Stimulated activated CD8-positive, alpha-beta memory T cell treated with anti-CD3 and anti-CD28 coated beads, Interleukin-15, amount 100 ng/mL, for 4 hours (primary cell): ENCODE results near the gene MRPS35.
"Not testable (repeated sequence)": the region's sequence is repeated elsewhere in the genome, so short reads cannot be mapped to it uniquely, and the experiment has no call there.

Source experiments
- DNase-seq, 2 donors: peaks; one replicate each; pipeline ENCODE4 v3.0.0-alpha.2; 2020; ENCODE audit warnings: low read depth in 2 of 2

Gene MRPS35

DNA sequence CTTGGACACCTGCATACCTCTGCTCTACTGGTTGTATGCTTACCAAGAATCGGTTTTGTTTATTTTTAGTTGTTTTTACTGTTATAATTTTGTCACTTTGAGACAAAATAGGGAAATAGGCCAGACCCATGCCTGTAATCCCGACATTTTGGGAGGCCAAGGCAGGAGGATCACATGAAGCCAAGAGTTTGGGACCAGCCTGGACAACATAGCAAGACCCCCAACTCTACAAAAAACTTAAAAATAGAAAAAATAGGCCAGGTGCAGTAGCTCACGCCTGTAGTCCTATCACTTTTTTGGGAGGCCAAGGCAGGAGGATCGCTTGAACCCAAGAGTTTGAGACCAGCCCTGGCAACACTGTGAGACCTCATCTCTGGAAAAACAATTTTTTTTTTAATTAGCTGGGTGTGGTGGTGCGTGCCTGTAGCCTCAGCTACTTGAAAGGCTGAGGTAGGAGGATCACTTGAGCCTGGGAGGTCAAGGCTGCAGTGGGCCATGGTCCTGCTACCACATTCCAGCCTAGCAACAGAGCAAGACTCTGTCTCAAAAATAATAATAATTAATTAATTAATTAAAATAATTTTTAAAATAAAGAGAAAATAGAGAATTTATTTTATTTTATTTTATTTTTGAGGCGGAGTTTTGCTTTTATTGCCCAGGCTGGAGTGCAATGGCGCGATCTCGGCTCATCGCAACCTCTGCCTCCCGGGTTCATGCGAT is 1.3 kb upstream of the MRPS35 start:
- no peak for DNase-seq

DNA sequence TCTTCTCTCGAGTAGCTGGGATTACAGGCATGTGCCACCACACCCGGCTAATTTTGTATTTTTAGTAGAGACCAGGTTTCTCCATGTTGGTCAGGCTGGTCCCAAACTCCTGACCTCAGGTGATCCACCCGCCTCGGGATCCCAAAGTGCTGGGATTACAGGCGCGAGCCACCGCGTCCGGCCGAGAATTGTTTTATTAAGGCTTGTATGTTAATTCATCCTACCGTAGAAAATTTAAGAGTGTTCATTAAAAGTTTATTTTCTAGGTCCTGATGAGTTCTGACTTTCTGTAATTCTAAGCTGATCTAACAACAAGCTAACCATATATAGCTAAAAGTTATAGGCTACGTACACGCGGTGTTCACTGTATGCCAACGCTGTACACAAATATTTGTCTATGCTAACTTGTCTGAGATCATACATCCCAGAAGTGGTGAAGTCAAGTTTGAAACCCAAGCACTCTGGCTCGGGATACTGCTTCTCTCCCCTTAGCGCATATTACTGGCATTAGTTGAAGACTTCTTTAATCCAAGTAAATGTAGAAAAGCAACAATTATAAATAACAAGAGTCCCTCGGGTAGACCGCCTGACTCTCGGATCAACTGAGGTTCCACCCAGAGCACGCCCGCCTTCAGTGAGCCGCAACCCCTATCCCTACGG is 570 bp upstream of the MRPS35 start:
- no peak for DNase-seq

DNA sequence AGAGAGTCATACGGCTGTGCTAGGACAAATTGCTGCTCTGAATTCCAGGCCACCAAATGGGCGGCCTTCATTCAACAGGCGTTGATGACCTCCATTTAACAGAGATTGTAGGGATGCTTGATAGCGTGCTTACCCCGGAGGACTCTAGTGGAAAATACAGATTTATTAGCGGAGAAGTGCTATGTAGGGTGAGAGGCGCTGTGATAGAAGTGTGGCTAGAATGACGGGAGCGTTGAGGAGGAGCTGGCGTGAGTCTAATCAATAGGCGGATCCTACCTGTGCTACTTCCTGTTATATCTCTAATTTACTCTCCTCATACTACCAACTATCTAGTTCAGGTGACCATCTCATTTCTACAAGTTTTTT is 668 bp downstream of the MRPS35 start:
- no peak for DNase-seq

DNA sequence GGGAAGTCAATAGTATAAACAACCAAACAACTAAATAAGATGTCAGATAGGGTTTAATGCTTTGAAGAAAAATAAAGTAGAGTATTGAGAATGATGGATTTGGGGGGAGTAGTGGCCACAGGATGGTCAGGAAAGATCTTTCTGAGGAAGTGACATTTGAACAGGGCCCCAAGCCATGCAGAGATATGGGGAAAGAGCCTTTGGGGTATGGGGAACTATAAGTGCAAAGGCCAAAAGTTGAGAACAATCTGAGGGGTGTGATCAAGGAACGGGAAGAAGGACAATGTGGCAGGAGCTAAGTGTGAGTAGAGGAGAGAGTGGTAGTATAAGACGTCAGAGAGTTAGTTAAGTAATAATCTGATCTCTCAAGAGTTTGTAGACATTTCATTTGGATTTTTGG is 1.3 kb downstream of the MRPS35 start:
- no peak for DNase-seq

DNA sequence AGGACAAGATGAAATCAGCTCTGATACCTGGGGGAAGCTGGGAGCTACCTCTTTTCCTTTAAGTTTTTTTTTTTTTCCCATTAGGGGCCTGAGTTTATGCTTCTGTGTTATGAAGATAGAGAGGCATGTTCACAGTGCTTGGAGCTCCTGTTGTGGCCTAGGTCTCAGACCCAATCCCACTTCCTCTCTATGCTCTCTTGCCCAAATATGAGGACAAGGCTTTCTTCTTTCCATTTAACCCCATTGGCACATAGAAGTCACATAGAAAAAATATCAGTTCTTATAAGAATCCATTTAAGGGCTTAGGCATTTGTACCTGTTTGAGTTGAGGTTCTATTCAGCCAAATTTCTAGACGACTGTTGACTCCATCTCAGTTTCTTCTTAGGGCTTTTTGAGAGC is 12.6 kb downstream of the MRPS35 start:
- no peak for DNase-seq

DNA sequence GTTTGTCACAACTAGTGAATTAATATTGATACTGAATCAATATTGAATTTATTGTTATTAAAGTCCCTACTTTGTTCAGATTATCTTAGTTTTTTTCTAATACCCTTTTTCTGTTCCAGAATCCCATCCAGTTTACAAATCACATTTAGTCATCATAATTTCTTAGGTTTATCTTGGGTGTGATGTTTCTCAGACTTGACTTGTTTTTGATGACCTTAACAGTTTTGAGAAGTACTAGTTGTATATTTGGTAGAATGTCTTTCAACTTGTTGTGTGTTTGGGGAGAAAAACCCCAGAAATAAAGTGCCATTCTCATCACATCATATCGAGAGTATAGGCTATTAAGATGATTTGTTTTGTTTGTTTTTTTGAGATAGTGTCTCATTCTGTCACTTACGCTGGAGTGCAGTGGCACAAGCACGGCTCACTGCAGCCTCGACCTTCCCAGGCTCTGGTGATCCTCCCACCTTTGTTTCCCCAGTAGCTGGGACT is 19.5 kb downstream of the MRPS35 start:
- no peak for DNase-seq

DNA sequence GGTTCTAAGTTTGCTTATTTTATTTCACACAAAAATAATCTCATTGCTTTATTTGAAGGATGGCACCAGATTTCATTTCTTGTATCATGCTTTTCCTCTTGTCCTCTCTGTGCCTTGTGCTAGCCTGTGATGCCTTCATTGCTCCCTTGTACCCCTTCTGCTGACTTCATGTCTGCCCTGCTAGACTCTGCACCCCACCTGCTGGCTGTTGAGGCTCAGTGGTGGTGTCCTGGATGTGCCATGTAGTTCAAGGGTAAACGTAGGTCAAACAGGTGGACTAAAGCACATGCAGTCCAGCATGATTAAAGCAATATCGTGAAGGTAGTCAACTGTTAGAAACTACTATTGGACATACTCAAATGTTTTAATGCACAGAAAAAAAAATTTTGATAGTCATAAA is 21.6 kb downstream of the MRPS35 start:
- no peak for DNase-seq

DNA sequence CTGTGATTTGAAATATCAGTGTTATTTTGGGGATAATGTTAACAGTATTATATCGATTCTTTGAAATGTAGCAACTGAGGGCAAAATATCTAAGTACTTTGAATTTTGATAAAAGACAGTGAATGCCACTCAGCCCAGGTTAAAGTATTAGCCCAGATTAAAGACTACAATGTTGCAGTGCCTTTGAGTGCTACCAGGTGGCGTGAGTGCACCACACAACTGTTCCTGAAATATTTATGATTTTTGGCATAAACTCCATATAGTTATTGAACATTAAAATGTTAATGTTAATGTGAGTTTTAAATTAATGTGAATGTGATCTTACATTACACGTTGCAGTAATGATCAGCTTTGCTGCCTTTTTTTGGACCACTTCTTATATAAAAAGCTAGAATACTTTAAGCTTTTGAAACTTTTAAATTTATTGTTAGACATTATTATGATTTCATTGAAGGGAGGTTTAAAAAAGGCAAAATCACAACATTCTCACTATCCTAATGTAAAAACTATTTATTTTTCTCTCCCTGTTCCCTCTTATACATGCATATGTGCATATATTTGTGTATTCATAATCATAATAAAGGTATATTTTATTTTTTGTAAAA is 22.5 kb downstream of the MRPS35 start:
- no peak for DNase-seq

DNA sequence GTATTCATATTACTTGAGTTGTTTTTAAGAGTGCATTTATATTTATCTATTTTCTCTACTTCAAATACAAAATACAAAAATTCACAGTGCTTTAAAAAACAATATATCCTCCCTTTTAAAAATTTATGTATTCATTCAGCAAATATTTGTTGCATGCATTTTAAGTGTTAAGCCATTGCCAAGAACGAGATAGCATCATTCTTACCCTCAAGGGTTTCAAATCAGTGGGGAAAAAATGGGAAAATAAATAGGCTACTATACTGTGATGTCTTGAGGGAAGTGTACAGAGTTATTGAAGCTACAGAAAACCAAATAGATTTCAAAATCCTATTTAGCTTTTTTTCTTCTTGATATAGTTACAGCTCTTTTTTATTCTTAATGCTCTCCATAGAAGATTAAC is 23.2 kb downstream of the MRPS35 start:
- no peak for DNase-seq

DNA sequence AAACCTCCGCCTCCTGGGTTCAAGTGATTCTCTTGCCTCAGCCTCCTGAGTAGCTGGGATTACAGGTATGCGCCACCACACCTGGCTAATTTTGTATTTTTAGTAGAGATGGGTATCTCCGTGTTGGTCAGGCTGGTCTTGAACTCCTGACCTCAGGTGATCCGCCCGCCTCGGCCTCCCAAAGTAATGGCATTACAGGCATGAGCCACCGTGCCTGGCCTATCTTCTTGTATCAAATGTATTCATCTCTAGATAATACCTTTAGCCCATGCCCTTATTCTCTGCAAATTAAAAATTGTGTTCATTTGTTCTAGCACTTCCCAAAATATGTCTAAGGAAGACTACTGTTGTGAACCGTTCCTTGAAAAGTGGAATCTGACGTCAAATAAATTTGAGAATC is 23.7 kb downstream of the MRPS35 start:
- DNase-seq = not testable (repeated sequence)

DNA sequence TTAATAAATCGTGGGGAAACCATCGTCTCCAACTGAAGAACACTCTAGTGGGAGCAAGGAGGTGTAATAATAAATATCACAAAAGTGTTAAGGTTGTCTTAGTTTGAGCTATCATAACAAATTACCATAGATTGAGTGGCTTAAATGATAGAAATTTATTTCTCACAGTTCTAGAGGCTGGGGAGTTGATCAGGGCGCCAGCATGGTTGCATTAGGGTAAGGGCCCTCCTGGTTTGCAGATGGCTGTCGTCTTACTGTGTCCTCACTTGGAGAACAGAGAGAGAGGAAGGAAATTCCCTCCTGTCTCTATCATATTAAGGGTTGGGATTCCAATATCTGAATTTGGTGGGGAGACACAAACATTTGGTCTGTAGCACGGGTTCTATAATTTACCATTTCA is 33.0 kb downstream of the MRPS35 start:
- no peak for DNase-seq

DNA sequence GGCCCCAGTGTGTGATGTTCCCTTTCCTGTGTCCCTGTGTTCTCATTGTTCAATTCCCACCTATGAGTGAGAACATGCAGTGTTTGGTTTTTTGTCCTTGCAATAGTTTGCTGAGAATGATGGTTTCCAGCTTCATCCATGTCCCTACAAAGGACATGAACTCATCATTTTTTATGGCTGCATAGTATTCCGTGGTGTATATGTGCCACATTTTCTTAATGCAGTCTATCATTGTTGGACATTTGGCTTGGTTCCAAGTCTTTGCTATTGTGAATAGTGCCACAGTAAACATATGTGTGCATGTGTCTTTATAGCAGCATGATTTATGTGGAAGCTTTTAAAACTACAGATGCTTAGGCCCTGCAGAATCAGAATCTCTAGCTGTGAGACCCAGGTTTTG is 35.1 kb downstream of the MRPS35 start:
- not testable (repeated sequence) for DNase-seq

DNA sequence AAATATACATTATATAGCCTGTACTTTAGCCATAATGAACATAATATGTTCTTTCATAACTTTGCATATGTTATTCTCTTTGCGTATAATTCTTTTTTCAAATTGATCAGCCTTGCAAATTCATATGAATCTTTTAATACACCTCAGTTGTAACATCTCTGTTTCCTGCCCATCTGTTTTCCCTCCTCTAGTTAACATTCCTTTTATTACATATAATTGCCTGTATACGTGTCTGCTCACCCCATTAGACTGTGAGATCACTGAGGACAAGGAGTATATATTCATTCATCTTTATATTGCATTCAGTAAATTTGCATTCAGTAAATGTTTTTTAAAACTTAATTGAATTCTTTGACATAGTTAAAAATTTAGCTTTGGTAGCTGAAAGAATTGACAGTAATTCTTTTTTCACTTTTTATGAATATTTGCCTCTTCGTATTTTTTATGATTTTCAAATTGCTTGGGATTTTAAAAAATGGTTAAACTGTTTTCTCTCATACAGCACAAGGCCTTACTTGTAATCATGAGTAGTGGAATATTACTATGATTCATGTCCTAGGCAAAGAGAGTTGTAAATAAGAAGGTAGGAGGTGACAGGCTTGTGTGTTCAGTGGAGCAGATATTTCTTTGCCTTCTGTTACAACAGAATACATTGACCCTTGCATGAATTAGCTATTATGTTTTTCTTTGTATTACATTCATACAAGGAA is 36.6 kb downstream of the MRPS35 start:
- DNase-seq = no peak

DNA sequence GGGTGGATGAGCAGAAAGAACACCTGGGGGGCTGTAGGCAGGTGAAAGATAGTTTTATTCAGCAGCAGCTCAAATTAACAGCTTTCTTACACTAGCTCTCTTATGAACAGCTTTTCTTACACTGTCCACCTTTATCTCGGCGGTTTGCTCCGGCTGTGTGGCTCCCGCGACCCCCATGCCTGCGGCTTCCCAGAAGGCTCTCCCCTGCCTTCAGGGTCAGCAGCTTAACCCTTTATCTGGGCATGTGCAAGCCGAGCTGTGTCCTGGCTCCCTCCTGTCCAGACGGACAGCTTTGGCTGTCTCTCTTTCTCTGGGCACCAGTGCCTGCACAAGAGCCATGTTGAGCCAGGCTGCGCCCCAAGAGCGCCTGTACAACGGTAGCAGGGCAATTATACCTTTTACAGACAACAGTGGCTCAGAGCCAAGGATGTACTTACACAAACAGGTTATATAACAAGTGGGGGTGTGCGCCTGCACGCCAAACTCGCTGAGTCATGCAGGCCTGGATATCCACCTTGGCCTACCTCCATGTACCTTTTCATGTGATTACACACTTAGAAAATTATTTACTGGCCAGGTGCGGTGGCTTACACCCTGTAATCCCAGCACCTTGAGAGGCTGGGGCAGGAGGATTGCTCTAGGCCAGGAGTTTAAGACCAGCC is 40.9 kb downstream of the MRPS35 start:
- DNase-seq = no peak

DNA sequence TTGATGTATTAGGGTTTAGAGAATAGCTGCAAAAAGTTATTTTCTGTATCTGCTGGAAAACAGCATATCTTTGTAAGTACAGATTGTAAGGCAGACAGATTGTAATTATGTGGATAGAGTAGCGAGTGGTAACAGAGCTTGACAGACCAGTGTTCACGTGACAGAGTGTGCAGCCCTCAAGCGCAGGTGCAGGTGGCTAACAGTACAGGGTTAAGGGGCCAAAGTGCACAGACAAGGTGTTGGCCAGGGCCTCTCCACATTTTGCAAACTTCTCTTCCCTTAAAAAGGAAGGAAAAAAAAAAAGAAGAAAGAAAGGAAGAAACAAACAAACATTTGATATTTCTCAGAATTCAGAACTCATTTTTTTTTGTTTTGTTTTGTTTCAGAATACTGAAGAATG is 44.2 kb downstream of the MRPS35 start:
- DNase-seq = no peak

DNA sequence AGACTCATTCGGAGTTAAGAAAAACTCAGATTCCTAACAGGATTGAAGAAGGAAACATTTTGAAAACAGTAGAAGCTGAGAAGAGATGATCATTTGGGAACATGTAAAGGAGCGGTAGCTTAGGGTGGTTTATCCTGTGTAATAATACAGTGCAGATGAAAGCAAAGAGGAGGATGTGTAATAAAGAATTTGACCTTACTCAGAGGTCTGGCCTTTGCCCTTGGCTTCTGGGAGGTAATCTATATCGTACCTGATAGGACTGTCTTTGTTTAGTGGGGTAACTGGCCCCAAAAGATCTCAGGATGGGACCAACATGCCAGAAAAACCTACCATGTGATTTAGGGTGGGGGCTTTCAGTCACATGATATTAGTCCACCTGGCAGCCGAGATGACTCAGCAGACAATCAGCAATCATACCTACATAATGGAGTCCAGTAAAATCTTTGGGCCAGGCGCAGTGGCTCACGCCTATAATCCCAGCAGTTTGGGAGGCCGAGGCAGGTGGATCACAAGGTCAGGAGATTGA is 46.1 kb downstream of the MRPS35 start:
- no peak for DNase-seq

DNA sequence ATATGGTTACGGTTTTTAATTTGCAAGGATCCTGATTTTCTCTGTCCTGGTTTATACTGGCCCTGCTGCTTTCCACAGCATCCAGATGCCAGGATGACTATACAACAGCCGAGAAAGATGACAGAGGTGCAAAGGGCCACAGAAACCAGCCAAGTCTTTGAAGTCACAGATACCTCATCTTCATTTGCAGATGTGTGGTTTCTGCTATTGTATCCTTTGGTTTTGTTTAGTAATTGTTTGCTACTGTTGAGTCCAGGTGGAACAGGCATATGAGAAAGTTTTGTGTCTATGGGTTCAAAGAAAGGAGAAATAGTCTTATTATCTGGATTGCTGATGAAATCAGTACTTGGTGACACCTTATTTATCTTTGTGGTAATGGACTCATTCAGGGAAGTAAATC is 52.1 kb downstream of the MRPS35 start:
- no peak for DNase-seq

DNA sequence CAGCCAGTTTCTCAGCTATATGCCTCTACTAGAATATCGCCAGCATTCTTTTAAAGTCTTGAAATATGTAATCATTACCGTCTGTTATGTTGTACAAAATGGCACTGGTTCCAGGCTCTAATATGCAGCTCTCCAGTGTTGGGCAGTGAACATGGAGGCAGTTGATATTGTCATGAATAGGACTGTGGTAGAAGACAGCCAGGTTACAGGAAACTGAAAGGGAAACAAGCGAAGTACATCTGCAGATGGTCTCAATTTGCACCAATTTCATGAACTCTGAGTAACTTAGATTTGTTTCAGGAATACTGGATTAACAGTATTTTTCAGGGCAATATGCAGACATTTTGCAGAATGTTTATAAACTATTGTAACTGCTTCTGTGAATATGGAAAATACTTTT is 56.0 kb downstream of the MRPS35 start:
- DNase-seq = no peak

DNA sequence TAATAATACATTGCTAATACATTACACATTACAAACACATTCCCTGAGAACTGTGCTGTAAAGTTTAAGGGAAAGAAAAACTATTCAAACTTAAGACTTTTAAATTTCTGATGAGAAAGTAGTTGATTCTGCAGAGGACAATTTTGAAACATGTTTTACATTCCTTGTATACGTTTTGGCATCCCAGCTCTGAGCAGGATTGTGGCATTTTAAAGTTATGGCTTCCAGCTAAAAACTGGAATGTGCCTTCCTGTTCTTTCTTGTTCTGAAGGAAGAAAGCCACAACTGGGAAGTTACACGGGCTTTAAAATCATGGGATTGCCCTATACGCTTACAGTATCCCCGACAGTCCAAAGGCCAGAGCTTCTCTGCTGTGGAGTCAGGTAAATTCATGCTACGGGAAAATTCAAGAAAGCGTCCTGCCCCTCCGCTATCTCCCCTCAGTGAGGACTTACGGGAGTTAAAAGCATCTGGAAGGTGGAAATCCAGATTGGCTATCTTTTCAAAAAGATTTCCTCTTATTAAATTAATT is 58.6 kb downstream of the MRPS35 start:
- no peak for DNase-seq

DNA sequence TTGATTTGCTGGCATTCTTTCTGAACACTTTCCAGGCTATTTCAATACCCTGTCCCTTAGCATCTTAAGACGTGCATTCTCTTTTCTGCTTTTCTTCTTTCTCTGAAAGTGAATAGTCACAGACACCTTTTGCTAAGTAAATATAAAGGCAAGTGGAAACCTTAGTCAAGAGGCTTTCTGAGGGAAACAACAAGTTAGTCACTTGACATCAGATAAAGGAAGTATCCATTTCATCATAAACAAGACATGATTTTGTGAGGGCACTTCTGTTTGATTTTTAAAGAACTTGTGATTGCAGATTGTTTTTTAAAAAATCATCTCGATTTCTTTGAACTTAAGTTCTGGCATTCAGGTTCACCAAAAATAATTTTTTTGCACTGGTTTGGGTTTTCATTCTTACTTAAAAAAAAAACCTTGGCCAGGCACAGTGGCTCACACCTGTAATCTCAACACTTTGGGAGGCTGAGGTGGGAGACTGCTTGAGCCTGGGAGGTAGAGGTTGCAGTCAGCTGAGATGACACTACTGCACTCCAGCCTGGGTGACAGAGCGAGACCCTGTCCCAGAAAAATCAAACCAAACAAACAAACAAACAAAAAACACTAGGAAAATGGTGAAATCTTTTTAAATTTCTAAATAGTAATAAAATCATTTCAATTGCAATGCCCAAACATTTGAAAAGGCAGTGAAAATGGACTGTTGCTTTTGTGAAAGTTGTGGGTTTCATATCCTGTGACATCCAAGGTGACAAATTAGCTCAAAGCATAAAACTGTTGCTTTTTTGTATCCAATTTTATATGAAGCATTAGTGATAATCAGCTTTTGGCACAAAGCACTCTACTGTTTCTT is 61.1 kb downstream of the MRPS35 start:
- no peak for DNase-seq
